MCF 10A (cell line): ENCODE data around the gene RNU1-3. TPM values are rescaled to one million over a fixed set of nuclear protein-coding genes. Genes with fewer than 3 reads are reported as not detected.
"Not testable (repeated sequence)": the region's sequence is repeated elsewhere in the genome, so short reads cannot be mapped to it uniquely, and the experiment has no call there.

Experiments
- BruUV-seq: library from RNA; stranded (reverse); fragments of 400-500 nt; replicated peaks from 2 replicates; lab custom pipeline; 2021; lab: Mats Ljungman, UMichigan
- CTCF ChIA-PET: fragments of 300-600 bp; sonication (Branson Sonifier 250); formaldehyde crosslinking; extraction: SDS; loops from one replicate; lab custom pipeline; 2021; ENCODE audit warnings: antibody characterized with exemption, inconsistent platforms; lab: Yijun Ruan, JAX
- POLR2A ChIA-PET: fragments of 300-600, 350-650 bp; sonication (Branson Sonifier 250); formaldehyde crosslinking; extraction: SDS; loops from one replicate; lab custom pipeline; 2020; ENCODE audit warnings: antibody characterized with exemption, inconsistent platforms; lab: Yijun Ruan, JAX
- DNase-seq: peaks from one replicate; pipeline ENCODE4 v3.0.0-alpha.2; 2018; ENCODE audit not compliant: unreplicated experiment
- H3K27ac Mint-ChIP-seq: one replicate; pipeline ENCODE4 v1.8.0; 2022; ENCODE audit warnings: mild to moderate bottlenecking, low read depth, mixed read lengths; ENCODE audit not compliant: unreplicated experiment
- H3K27me3 Mint-ChIP-seq: one replicate; pipeline ENCODE4 v1.8.0; 2022; ENCODE audit warnings: mixed read lengths; ENCODE audit not compliant: insufficient read depth, unreplicated experiment
- H3K36me3 Mint-ChIP-seq: one replicate; pipeline ENCODE4 v1.8.0; 2022; ENCODE audit warnings: mild to moderate bottlenecking, moderate library complexity, mixed read lengths; ENCODE audit not compliant: insufficient read depth, unreplicated experiment
- H3K4me1 Mint-ChIP-seq: one replicate; pipeline ENCODE4 v1.8.0; 2022; ENCODE audit warnings: mixed read lengths; ENCODE audit not compliant: insufficient read depth, unreplicated experiment
- H3K4me3 Mint-ChIP-seq: one replicate; pipeline ENCODE4 v1.8.0; 2022; ENCODE audit warnings: mild to moderate bottlenecking, moderate library complexity, mixed read lengths; ENCODE audit not compliant: unreplicated experiment
- H3K9me3 Mint-ChIP-seq: one replicate; pipeline ENCODE4 v1.8.0; 2022; ENCODE audit warnings: mixed read lengths; ENCODE audit not compliant: unreplicated experiment
- intact Hi-C: fragments of 100-400 bp; cut with micrococcal nuclease; formaldehyde crosslinking; loops from 2 replicates; pipeline ENCODE4 v1.14.1; 2022
- total RNA-seq: library from RNA; stranded (reverse); gene quantifications from 2 replicates; pipeline ENCODE4 v1.2.3, GENCODE V29; 2022

RNU1-3 gene
- total RNA-seq, 1 experiment from 2014 or later, result 1,606 TPM

DNA sequence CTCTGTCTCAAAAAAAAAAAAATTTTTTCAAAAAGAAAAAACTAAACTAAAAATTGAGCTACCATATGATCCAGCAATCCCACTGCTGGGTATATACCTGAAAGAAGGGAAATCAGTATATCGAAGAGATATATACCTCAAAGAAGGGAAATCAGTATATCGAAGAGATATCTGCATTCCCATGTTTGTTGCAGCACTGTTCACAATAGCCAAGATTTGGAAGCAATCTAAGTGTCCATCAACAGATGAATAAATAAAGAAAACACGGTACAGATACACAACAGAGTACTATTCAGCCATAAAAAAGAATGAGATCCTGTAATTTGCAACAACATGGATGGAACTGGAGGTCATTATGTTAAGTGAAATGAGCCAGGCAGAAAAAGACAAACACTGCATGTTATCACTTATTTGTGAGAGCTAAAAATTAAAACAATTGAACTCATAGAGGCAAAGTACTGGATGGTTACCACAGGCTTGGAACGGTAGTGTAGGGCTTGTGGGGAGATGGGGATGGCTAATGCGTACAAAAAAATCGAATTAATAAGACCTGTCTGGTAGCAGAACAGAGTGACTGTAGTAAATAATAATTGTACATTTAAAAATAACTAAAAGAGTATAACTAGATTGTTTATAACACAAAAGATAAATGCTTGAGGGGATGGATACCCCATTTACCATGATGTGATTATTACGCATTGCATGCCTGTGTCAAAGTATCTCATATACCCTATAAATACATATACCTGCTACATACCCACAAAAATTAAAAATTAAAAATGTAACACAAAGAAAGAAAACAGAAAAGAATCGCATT, 25.4 kb downstream of the RNU1-3 start:
- H3K4me3 Mint-ChIP-seq, H3K27ac Mint-ChIP-seq, H3K4me1 Mint-ChIP-seq, intact Hi-C loops, H3K9me3 Mint-ChIP-seq, H3K36me3 Mint-ChIP-seq, H3K27me3 Mint-ChIP-seq, DNase-seq: not testable (repeated sequence)
- TSS peak; percentile 6 for BruUV-seq
- ChIA-PET POLR2A (interaction anchor here (0.6 to 1.2 kb wide), 3 partner anchors 18 to 784 kb away, joined by 3 to 4 read pairs (median 4); no protein-coding TSS in a partner anchor), CTCF (interaction anchor here (0.7 kb wide), 1 partner anchor 369 kb away, joined by 4 read pairs; no protein-coding TSS in a partner anchor)

- POLR2A ChIA-PET, H3K36me3 Mint-ChIP-seq, BruUV-seq, intact Hi-C loops, H3K4me1 Mint-ChIP-seq, H3K9me3 Mint-ChIP-seq, DNase-seq, H3K27ac Mint-ChIP-seq, H3K4me3 Mint-ChIP-seq, H3K27me3 Mint-ChIP-seq: not testable (repeated sequence)
- CTCF ChIA-PET, result interaction anchor here (1.1 kb wide), 1 partner anchor 18 kb away, joined by 3 read pairs; no protein-coding TSS in a partner anchor
Measured at GRCh38 chr1:16639091-16640031, 27.4 kb downstream of the RNU1-3 start.

- H3K9me3 Mint-ChIP-seq, DNase-seq, H3K4me3 Mint-ChIP-seq, H3K27me3 Mint-ChIP-seq, intact Hi-C loops, BruUV-seq, H3K27ac Mint-ChIP-seq, H3K4me1 Mint-ChIP-seq, H3K36me3 Mint-ChIP-seq: not testable (repeated sequence)
- CTCF ChIA-PET, result interaction anchor here (1.1 to 6.2 kb wide), 2 partner anchors 14 to 17 kb away, joined by 3 to 34 read pairs; no protein-coding TSS in a partner anchor
- POLR2A ChIA-PET, result interaction anchor here (0.6 to 1.2 kb wide), 3 partner anchors 9 to 387 kb away, joined by 3 to 4 read pairs (median 3); no protein-coding TSS in a partner anchor
Measured at GRCh38 chr1:16637941-16638778, 28.6 kb downstream of the RNU1-3 start.

DNA sequence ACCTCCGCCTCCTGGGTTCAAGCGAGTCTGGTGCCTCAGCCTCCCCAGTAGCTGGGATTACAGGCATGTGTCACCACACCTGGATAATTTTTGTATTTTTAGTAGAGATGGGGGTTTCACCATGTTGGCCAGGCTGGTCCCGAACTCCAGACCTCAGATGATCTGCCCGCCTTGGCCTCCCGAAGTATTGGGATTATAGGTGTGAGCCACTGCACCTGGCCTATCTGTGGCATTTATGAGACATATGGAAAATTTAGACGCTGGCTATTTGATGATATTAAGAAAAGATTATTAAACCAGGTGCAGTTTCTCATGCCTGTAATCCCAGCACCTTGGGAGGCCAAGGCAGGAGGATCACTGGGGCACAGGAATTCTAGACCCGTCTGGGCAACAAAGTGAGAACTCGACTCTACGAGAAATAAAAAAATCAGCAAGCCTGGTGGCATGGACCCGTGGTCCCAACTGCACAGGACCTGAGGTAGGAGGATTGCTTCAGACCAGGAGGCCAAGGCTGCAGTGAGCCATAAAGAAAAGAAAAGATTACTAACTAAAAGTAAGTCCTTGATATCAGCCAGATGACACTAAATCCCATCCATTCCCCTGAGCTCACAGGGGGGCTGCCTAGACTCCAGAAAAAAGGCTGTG, 30.1 kb downstream of the RNU1-3 start:
- H3K27ac Mint-ChIP-seq, BruUV-seq, H3K4me3 Mint-ChIP-seq, DNase-seq, intact Hi-C loops, H3K36me3 Mint-ChIP-seq, H3K9me3 Mint-ChIP-seq, H3K27me3 Mint-ChIP-seq, H3K4me1 Mint-ChIP-seq: not testable (repeated sequence)
- CTCF ChIA-PET, result interaction anchor here (6.2 kb wide), 1 partner anchor 13 kb away, joined by 34 read pairs; no protein-coding TSS in a partner anchor
- POLR2A ChIA-PET, result interaction anchor here (1.2 kb wide), 1 partner anchor 8 kb away, joined by 3 read pairs; no protein-coding TSS in a partner anchor

- H3K36me3 Mint-ChIP-seq, H3K4me3 Mint-ChIP-seq, intact Hi-C loops, DNase-seq, H3K27me3 Mint-ChIP-seq, BruUV-seq, H3K4me1 Mint-ChIP-seq, POLR2A ChIA-PET, H3K9me3 Mint-ChIP-seq, H3K27ac Mint-ChIP-seq: not testable (repeated sequence)
- CTCF ChIA-PET, result interaction anchor here (1.6 to 6.2 kb wide), 2 partner anchors 12 to 16 kb away, joined by 6 to 34 read pairs; no protein-coding TSS in a partner anchor
Measured at GRCh38 chr1:16635959-16636358, 30.8 kb downstream of the RNU1-3 start.

- CTCF ChIA-PET, result interaction anchor here (1.2 to 6.2 kb wide), 2 partner anchors 10 to 12 kb away, joined by 6 to 34 read pairs; no protein-coding TSS in a partner anchor
- intact Hi-C loops, BruUV-seq: not testable (repeated sequence)
Measured at GRCh38 chr1:16633540-16634282, 33.0 kb downstream of the RNU1-3 start.

GRCh38 chr1:16632044-16632850, 34.5 kb downstream of the RNU1-3 start:
- BruUV-seq, H3K4me1 Mint-ChIP-seq, H3K36me3 Mint-ChIP-seq, H3K27ac Mint-ChIP-seq, H3K9me3 Mint-ChIP-seq, H3K27me3 Mint-ChIP-seq, DNase-seq, intact Hi-C loops, H3K4me3 Mint-ChIP-seq: not testable (repeated sequence)
- POLR2A ChIA-PET, result interaction anchor here (0.6 kb wide), 2 partner anchors 10 to 12 kb away, joined by 3 read pairs; no protein-coding TSS in a partner anchor
- CTCF ChIA-PET, result interaction anchor here (0.6 to 6.2 kb wide), 3 partner anchors 8 to 11 kb away, joined by 4 to 34 read pairs (median 5); no protein-coding TSS in a partner anchor

More at GRCh38 chr1:16633540-16634282, 33.0 kb downstream of the RNU1-3 start:
- H3K4me1 Mint-ChIP-seq, H3K9me3 Mint-ChIP-seq, H3K27me3 Mint-ChIP-seq, H3K4me3 Mint-ChIP-seq, DNase-seq, H3K27ac Mint-ChIP-seq, H3K36me3 Mint-ChIP-seq: not testable (repeated sequence)
- POLR2A ChIA-PET, result interaction anchor here (0.6 kb wide), 1 partner anchor 469 kb away, joined by 3 read pairs; no protein-coding TSS in a partner anchor
